GM18505 (cell line): Measurements from ENCODE around the gene SCNN1B.

ENCODE experiments used
- ATAC-seq: cut with Tn5 transposase; IDR thresholded peaks from one replicate; pipeline ENCODE4 v1.9.1; 2021; ENCODE audit not compliant: unreplicated experiment
- POLR2A ChIP-seq: IDR thresholded peaks from 4 replicates; pipeline ENCODE4 v1.6.1; 2011; ENCODE audit warnings: borderline replicate concordance; ENCODE audit not compliant: insufficient read depth, insufficient read length; ENCODE audit errors: extremely low read depth

SCNN1B gene

DNA sequence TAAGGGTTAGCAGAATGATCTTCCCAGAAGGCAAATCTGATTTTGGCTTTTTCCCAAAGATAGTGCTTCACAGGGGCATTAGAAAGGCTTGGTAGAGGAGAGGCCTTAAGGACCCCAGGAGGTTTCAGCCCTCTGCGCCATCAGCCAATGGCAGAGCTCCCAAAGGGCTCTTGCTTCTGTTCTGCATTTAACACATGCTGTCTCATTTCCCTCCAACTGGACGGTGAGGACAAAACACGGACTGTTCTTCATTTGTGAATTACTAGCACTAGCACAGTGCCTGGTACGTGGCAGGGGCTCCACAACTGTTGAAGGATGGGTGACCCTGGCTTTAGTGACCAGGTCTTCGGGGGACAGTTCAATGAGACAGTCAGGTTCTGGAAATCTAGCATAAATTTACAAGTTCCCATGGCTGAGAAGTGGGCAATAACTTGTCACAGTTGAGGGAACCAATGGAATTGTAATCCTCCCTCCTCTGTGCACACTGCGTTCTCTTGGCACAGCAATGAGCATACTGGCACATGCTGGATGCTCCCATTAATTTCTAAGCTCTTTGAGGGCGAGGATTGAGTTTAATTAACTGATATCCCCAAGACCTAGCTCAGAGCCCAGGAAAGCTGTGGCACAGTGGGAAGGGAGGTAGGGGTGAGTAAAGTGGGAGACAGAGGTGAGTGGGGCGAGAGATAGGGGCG lies 105.5 kb downstream of the SCNN1B start:
- no peak for ATAC-seq
- no peak for TF ChIP-seq POLR2A

DNA sequence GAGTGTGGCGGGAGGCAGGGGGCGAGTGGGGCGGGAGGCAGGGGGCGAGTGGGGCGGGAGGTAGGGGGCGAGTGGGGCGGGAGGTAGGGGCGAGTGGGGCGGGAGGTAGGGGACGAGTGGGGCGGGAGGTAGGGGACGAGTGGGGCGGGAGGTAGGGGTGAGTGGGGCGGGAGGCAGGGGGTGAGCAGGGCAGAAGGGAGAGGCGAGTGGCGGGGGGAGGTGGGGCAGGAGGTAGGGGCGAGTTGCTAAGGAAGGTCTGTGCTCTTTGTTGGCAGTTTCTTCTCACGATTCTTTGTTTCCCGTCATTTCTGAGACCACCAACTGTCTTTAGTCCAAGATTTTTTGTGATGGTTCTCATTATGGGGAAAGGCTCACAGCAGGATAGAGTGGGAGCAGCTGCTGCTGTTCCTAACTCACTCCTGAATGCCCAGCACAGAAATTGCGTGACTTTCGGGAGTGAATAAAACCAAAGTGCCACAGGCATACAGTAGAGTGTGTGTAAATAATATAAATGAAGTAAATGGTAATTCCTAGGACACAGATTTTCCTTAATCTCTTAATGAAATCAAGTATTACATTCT lies 106.2 kb downstream of the SCNN1B start:
- no peak for ATAC-seq
- no peak for TF ChIP-seq POLR2A

DNA sequence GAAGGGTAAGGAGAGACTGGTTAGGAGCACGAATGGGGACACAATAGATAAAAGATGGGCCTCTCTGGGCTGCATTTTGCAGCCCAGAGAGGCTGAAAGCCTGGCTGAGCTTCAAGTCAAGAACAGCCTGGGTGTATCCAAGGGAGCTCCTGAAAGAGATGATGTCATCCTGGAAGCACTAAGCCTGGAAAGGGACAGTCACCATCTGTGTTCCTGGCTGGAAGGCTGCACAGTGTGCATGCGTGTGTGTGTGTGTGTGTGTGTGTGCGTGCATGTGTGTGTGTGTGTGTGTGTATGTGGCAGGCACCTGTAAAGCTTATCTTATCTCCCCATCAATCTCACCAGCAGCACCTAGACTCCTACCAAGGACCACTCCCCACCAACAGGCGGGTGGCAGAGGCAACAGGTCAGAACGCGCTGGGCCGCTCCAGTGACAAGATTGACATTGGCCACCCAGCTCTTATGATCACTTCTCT lies 106.8 kb downstream of the SCNN1B start:
- no peak for TF ChIP-seq POLR2A

DNA sequence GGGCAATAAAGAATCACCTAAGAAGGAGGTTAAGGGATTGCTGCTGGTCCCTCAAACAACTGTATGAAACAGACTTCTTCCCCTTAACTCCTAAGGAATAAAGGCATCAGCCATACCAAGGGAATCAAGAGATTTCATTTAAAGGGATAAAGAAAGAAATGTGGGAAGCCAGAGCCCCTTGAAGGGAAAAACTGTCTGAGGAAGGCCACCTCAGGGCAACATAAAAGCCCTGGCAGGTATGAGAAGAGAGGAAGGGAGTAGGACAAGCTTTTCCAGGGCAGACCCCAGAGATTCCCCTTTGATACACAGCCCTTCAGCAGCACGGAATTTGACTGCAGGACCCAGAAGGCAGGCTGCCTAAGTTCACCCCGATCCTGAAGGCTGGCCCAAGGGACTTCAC lies 107.4 kb downstream of the SCNN1B start:
- no peak for ATAC-seq
- no peak for TF ChIP-seq POLR2A

More for the DNA sequence above, 106.8 kb downstream of the SCNN1B start:
- no peak for ATAC-seq

DNA sequence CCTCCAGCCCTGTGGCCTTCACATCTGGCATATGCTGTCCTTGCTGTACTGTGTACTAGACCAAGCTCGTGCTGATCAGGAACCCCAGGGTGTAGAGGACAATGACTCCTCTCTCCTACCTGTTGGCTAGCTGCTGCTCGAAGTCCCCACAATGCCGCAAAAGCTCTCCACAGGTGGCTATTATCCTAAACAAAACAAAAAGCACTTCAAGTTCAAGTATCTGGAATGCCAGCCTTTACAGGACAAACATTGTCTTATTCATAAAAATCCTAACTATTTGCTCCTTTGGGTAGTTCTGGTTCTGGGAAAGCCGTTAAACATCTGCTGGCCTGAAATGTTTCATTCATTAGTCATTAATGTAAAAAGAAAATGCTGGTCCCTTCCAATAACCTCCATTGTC lies 108.1 kb downstream of the SCNN1B start:
- ATAC-seq, result no peak
- no peak for TF ChIP-seq POLR2A

DNA sequence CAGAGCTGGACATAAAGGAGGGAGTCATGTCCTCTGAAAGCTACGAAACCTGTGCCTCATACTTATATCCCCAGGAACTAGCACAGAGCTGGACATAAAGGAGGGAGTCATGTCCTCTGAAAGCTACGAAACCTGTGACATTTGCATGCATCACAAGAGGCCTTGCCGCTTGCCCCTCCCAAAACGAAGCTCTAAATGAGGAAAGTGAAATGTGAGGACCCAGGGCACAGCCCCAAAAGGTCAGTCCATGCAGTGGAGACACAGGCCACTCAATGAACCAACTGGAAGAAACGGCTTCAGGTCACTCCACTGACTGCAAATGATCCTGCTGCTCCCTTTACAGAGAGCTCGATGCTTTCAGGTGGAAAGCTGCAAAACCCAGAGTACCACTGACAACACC lies 112.6 kb downstream of the SCNN1B start:
- no peak for TF ChIP-seq POLR2A
- ATAC-seq, result no peak

DNA sequence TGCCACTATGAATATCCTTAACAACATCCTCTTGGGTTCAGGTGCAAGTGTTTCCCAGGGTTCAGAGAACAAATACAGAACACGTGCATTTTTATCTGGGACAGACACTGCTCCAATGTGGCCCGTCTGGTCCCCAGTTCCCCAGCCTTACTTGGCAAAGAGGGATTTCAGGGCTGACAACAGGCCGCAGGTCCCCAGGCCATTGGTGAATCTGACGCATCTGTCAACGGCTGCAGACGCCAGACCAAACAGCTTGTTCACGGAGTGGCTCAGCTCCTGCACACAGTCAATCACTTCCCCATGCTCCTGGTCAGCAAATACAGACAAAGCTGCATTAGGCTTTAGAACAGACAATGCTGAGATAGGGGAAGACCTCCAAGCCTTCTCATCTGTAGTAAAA lies 114.7 kb downstream of the SCNN1B start:
- no peak for TF ChIP-seq POLR2A
- no peak for ATAC-seq

DNA sequence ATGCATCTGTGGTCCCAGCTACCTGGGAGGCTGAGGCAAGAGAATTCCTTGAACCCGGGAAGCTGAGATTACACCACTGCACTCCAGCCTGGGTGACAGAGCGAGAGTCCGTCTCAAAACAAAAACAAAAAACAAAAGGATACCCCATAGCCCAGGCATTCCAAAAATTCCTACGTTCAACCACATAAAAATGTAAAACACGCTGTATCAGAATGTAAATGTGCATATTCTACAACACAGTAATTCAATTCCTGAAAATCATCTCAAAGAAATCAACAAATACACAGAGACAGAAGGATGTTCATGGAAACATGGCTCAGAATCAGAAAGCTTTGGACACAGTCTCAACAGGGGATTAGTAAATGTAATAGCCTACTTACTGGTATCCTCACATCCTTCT lies 117.9 kb downstream of the SCNN1B start:
- ATAC-seq, result no peak

DNA sequence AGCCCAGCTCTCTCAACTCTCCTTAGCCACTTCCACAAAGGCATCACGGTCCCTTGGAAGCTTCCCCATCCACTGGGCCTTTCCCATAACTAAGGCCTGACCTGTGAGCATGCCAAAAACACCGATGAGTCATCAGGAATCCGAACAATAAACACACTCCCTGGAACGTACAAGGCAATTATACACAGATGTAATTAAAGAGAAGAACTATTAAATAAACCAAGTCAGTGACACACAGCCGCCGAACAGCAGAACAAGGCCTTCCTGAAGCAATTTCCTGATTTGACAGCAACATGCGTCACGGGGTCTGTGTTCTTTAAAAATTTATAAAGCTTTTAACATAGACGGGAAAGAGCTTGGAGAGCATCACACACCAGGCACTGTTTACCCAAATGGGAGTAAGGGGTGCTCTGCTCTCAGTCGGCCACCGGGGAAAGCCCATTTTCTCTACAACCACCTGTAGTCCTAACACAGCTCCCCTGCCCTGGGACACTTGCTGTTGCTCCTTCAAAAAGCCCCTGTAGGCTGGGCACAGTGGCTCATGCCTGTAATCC lies 121.5 kb downstream of the SCNN1B start:
- no peak for ATAC-seq
- no peak for TF ChIP-seq POLR2A

More for the DNA sequence above, 117.9 kb downstream of the SCNN1B start:
- no peak for TF ChIP-seq POLR2A

DNA sequence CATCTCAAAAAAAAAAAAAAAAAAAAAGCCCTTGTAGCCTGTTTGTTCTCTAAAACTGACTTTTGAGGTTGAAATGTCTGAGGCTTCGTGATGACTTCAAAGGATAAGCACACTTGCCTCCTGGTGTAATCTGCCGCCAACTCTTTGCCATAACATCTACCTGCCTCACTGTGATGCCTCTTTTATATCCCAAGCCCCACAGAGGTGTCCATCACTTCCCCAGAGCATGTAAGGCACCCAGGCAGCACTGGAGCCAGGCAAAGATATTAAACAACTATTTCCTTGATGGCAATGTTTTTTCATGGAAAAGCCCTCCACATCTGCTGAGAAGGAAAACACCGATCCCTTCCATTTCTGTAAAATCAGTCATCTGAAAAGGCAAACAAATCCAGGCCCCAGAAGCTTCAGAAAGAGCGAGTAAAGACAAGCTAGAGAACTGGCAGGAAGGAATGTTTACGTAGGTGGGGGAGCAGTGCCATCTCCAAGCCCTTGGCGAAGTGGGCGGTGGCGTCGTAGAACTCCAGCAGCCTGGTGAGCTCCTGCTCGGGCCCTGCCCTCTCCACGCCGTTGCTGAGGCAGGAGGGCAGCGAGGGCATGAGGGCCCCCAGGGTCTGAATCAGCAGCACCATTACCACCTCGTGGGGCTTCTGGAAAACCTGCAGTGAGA lies 122.3 kb downstream of the SCNN1B start:
- ATAC-seq, result no peak
- TF ChIP-seq POLR2A, result no peak

DNA sequence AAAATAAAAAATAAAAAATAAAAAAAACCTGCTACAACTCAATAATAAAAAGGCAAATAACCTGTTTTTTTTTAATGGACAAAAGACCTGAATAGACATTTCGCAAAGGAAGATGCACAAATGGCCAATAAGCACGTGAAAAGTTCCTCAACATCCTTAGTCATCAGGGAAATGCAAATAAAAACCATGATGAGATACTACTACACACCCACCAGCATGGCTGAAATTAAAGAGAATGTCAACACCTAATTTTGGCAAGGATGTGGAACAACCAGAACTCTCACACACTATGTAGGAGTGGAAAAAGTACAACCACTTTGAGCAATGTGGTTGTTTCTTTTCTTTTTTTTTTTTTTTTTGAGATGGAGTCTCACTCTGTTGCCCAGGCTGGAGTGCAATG lies 126.2 kb downstream of the SCNN1B start:
- ATAC-seq, result no peak
- TF ChIP-seq POLR2A, result no peak
